ENCODE data around the gene SMARCA2. TPM values are rescaled to one million over a fixed set of nuclear protein-coding genes. Genes with fewer than 3 reads are reported as not detected.

SMARCA2 gene
- polyA plus RNA-seq, 1 donor from 2014 or later, result 150 TPM

GRCh38 chr9:2140600-2141223 lies 125.6 kb downstream of the SMARCA2 start:
- Histone ChIP-seq H3K9me2 (ENCODE audit: insufficient read depth, low read length) (no peaks in the 10 kb centered on the region), H3F3A (ENCODE audit: insufficient read depth, low read length, poor library complexity, severe bottlenecking) (no peaks in the 10 kb centered on the region), H3K9ac (ENCODE audit: low read length) (no peak overlapping the region)

GRCh38 chr9:2142212-2142611 lies 127.1 kb downstream of the SMARCA2 start:
- no peaks in the 10 kb centered on the region for H3K27me3 ChIP-seq (ENCODE audit: insufficient read depth, low read depth, low read length)
- H3K4me3 ChIP-seq (ENCODE audit: low read length), result no peak overlapping the region
- H3K27ac ChIP-seq (ENCODE audit: low read length), result no peak overlapping the region
- no peaks in the 10 kb centered on the region for H3K36me3 ChIP-seq (ENCODE audit: insufficient read depth, low read length)
- H4K20me1 ChIP-seq (ENCODE audit: insufficient read depth), result no peaks in the 10 kb centered on the region
- no peaks in the 10 kb centered on the region for H3K9me3 ChIP-seq (ENCODE audit: low read length)
- no peaks in the 10 kb centered on the region for H3K79me2 ChIP-seq (replicated peaks; ENCODE audit: insufficient read depth, low read length)
- no peak overlapping the region for H3K9ac ChIP-seq (ENCODE audit: low read length)
- no peaks in the 10 kb centered on the region for H3F3A ChIP-seq (ENCODE audit: insufficient read depth, low read length, poor library complexity, severe bottlenecking)
- H3K9me2 ChIP-seq (ENCODE audit: insufficient read depth, low read length), result no peaks in the 10 kb centered on the region
- H2AFZ ChIP-seq (ENCODE audit: low read depth, low read length), result no peak overlapping the region
- no peak overlapping the region for H3K4me2 ChIP-seq (ENCODE audit: low read length)
- TF ChIP-seq MXI1 (conservative IDR thresholded peaks at IDR 0.05; ENCODE audit: poor library complexity, severe bottlenecking), result no peak
- TF ChIP-seq RAD21 (conservative IDR thresholded peaks at IDR 0.05), result no peak
- no peak for TF ChIP-seq CTCF (IDR thresholded peaks at IDR 0.05; ENCODE audit: poor library complexity, severe bottlenecking)
- no peak for TF ChIP-seq REST (IDR thresholded peaks at IDR 0.05; ENCODE audit: borderline replicate concordance)
- TF ChIP-seq POLR2AphosphoS5 (IDR thresholded peaks at IDR 0.05), result no peak
- no peak for TF ChIP-seq SMC3 (conservative IDR thresholded peaks at IDR 0.05; ENCODE audit: poor library complexity)

More at GRCh38 chr9:2140600-2141223, 125.6 kb downstream of the SMARCA2 start:
- Histone ChIP-seq H3K9me3 (ENCODE audit: low read length) (no peaks in the 10 kb centered on the region), H2AFZ (ENCODE audit: low read depth, low read length) (no peak overlapping the region), H3K4me3 (ENCODE audit: low read length) (no peak overlapping the region), H4K20me1 (ENCODE audit: insufficient read depth) (no peaks in the 10 kb centered on the region), H3K27ac (ENCODE audit: low read length) (no peak overlapping the region), H3K4me2 (ENCODE audit: low read length) (no peak overlapping the region), H3K79me2 (replicated peaks; ENCODE audit: insufficient read depth, low read length) (no peaks in the 10 kb centered on the region), H3K27me3 (ENCODE audit: insufficient read depth, low read depth, low read length) (no peaks in the 10 kb centered on the region), H3K36me3 (ENCODE audit: insufficient read depth, low read length) (no peaks in the 10 kb centered on the region)
- TF ChIP-seq MXI1 (conservative IDR thresholded peaks at IDR 0.05; ENCODE audit: poor library complexity, severe bottlenecking) (no peak), EP300 (conservative IDR thresholded peaks at IDR 0.05; ENCODE audit: poor library complexity, severe bottlenecking) (no peak), RAD21 (conservative IDR thresholded peaks at IDR 0.05) (no peak), CTCF (IDR thresholded peaks at IDR 0.05; ENCODE audit: poor library complexity, severe bottlenecking) (no peak), TAF1 (IDR thresholded peaks at IDR 0.05; ENCODE audit: low read depth) (no peak), POLR2AphosphoS5 (IDR thresholded peaks at IDR 0.05) (no peak), REST (IDR thresholded peaks at IDR 0.05; ENCODE audit: borderline replicate concordance) (no peak), SMC3 (conservative IDR thresholded peaks at IDR 0.05; ENCODE audit: poor library complexity) (no peak), EZH2 (IDR thresholded peaks at IDR 0.05; ENCODE audit: borderline replicate concordance, insufficient read depth, low read length, poor library complexity, severe bottlenecking) (no peak)
